M059J (cell line): Measurements from ENCODE around the gene EFEMP1. TPM values are rescaled to one million over a fixed set of nuclear protein-coding genes. Genes with fewer than 3 reads are reported as not detected.

Experiments used
- DNase-seq: peaks from one replicate; pipeline ENCODE4 v3.0.0-alpha.2; 2012; ENCODE audit warnings: low read depth
- total RNA-seq: library from RNA; depleted of rRNA; stranded (reverse); fragments of >200 nt; shearing (Covaris generic); gene quantifications from 2 replicates; pipeline ENCODE4 v1.2.3, GENCODE V29; 2014; rRNA removed

Gene EFEMP1
- total RNA-seq, 1 experiment from 2014 or later, result 91.3 TPM

- peak; percentile 73 for DNase-seq
Observed at GRCh38 chr2:55831671-55832410, 91.7 kb downstream of the EFEMP1 start.

DNA sequence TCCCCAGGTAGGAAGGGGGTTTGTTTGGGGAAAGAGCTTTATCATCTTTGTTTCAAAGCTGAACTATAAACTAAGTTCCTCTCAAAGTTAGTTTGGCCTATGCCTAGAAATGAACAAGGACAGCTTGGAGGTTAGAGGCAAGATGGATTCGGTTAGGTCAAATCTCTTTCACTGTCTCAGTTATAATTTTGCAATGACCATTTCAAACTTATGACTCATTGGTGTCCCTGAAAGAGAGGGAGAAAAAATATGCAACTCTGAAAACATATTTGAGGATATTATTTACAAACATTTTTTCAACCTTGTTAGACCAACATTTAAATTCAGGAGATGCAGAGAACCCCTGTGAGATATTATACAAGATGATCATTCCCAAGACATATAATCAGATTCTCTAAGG, 95.7 kb downstream of the EFEMP1 start:
- no peak for DNase-seq

DNA sequence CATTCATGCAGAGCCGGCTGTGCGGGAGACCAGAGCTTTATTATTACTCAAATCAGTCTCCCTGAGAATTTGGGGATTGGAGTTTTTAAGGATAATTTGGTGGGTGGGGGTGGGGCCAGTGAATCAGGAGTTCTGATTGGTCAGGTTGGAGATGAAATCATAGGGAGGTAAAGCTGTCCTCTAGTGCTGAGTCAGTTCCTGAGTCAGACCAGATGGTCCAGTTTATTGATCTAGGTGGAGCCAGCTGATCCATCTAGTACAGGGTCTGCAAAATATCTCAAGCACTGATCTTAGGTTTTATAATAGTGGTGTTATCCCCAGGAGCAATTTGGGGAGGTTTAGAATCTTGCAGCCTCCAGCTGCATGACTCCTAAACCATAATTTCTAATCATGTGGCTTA, 96.2 kb downstream of the EFEMP1 start:
- DNase-seq, result peak; percentile 35

GRCh38 chr2:55826246-55826645, 97.3 kb downstream of the EFEMP1 start:
- no peak for DNase-seq

DNA sequence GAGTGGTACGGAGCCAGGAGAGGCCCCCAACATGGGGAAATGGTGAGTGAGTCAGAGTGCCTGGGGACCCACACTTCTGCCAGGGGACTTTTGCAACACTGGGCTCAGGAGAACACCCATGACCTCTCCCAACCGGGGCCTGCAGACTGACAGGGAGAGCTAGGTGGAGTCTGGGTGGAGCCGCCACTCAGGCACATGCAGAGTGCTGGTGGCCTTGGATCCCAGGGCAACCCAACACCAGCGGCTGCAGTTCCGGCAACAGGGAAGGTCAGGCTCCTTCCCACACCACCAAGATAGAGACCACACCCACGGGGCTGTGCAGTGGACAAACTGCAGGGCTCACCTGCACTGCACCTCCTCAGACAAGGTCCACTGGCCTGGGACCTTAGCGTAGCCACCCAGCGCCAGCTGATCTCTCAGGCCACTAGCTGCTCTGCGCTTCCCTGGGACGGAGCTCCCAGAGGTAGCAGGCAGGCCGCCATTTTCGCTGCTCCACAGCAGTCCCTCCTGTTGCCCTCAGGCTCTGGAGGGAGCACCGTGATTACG, 99.0 kb downstream of the EFEMP1 start:
- no peak for DNase-seq

Other genes starting within 250 kb of the EFEMP1 start
- 54.6 and 74.3 TPM in 2 replicates for gene PNPT1, start 229.9 kb downstream of the EFEMP1 start, total RNA-seq